ENCODE measurements around the gene TTC33.

GRCh38 chr5:40679913-40680681 lies 75.7 kb downstream of the TTC33 start, which contains the start of gene PTGER4:
- TF ChIP-seq, protein P1, sequence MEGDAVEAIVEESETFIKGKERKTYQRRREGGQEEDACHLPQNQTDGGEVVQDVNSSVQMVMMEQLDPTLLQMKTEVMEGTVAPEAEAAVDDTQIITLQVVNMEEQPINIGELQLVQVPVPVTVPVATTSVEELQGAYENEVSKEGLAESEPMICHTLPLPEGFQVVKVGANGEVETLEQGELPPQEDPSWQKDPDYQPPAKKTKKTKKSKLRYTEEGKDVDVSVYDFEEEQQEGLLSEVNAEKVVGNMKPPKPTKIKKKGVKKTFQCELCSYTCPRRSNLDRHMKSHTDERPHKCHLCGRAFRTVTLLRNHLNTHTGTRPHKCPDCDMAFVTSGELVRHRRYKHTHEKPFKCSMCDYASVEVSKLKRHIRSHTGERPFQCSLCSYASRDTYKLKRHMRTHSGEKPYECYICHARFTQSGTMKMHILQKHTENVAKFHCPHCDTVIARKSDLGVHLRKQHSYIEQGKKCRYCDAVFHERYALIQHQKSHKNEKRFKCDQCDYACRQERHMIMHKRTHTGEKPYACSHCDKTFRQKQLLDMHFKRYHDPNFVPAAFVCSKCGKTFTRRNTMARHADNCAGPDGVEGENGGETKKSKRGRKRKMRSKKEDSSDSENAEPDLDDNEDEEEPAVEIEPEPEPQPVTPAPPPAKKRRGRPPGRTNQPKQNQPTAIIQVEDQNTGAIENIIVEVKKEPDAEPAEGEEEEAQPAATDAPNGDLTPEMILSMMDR (conservative IDR thresholded peaks at IDR 0.05): no peak
- no peak for TF ChIP-seq ZFX (IDR thresholded peaks at IDR 0.05)

All from C4-2B (cell line).